Measurements from ENCODE around the gene HARS1.

- no peak for TF ChIP-seq POLR2A (IDR thresholded peaks at IDR 0.05; ENCODE audit: low read length)
- no peak for TF ChIP-seq GATA1 (IDR thresholded peaks at IDR 0.05; ENCODE audit: low read depth, low read length)
Measured at GRCh38 chr5:140632366-140633020, 58.7 kb downstream of the HARS1 start.
